Testis (tissue), 3 donors: ENCODE measurements around the gene ZSWIM5. TPM values are rescaled to one million over a fixed set of nuclear protein-coding genes. Genes with fewer than 3 reads are reported as not detected.

ENCODE experiments used
- DNase-seq: peaks from one replicate; pipeline ENCODE4 v3.0.0-alpha.2; 2019
- H3K27ac ChIP-seq, 2 donors: fragments of 200-600 bp; sonication (generic); one replicate each; pipeline ENCODE4 v1.5.1; 2019
- H3K27me3 ChIP-seq: fragments of 200-600 bp; sonication (generic); one replicate; pipeline ENCODE4 v1.5.1; 2019
- H3K36me3 ChIP-seq: fragments of 200-600 bp; sonication (generic); one replicate; pipeline ENCODE4 v1.5.1; 2017; ENCODE audit warnings: low read depth; ENCODE audit errors: missing control alignments
- H3K4me1 ChIP-seq: fragments of 200-600 bp; sonication (generic); one replicate; pipeline ENCODE4 v1.5.1; 2019
- H3K4me3 ChIP-seq, 2 donors: fragments of 200-600 bp; sonication (generic); one replicate each; pipeline ENCODE4 v1.5.1; 2017 to 2019
- H3K9me3 ChIP-seq: fragments of 200-600 bp; sonication (generic); one replicate; pipeline ENCODE4 v1.5.1; 2017
- POLR2A ChIP-seq: fragments of 450-650 bp; IDR thresholded peaks from one replicate; pipeline ENCODE4 v1.6.1; 2017; ENCODE audit warnings: antibody characterized with exemption, mild to moderate bottlenecking, moderate library complexity
- WGBS, 2 donors: methylation state at CpG; one replicate each; pipeline ENCODE4 v1.1.5; 2018; 5-methylcytosine and 5-hydroxymethylcytosine counted together
- intact Hi-C: fragments of 100-400 bp; cut with DNase I; formaldehyde crosslinking; loops from one replicate; pipeline ENCODE4 v1.15.1; 2023; ENCODE audit warnings: low total_unique reads
- polyA plus RNA-seq: library from polyadenylated mRNA; stranded (reverse); fragments of 350-450 nt; fragmentation: Illumina TruSeq; extraction: RNeasy Lipid Tissue Mini Kit (QIAGEN cat#74804); gene quantifications from one replicate; pipeline ENCODE4 v1.2.3, GENCODE V29; 2014; ENCODE audit warnings: low read depth, low replicate concordance; ENCODE audit not compliant: insufficient read depth
- total RNA-seq, 2 donors: library from RNA; depleted of rRNA; stranded (reverse); fragments of >200 nt; gene quantifications; one replicate each; pipeline ENCODE4 v1.2.3, GENCODE V29; 2016
- TF ChIP-seq, protein P1 (sequence below), 3 experiments: fragments of 450-650 bp in 2 of 3; fragments of 200-600 bp in 1 of 3; sonication (generic) in 1 of 3; IDR thresholded peaks; one replicate each; pipeline ENCODE4 v1.5.1; 2016 to 2019; ENCODE audit warnings: antibody characterized with exemption in 3 of 3, mild to moderate bottlenecking in 2 of 3, moderate library complexity in 1 of 3

ZSWIM5 gene
- total and polyA plus RNA-seq, 3 donors from 2014 or later, result 8.8 to 19.5 (median 13.7) TPM

DNA sequence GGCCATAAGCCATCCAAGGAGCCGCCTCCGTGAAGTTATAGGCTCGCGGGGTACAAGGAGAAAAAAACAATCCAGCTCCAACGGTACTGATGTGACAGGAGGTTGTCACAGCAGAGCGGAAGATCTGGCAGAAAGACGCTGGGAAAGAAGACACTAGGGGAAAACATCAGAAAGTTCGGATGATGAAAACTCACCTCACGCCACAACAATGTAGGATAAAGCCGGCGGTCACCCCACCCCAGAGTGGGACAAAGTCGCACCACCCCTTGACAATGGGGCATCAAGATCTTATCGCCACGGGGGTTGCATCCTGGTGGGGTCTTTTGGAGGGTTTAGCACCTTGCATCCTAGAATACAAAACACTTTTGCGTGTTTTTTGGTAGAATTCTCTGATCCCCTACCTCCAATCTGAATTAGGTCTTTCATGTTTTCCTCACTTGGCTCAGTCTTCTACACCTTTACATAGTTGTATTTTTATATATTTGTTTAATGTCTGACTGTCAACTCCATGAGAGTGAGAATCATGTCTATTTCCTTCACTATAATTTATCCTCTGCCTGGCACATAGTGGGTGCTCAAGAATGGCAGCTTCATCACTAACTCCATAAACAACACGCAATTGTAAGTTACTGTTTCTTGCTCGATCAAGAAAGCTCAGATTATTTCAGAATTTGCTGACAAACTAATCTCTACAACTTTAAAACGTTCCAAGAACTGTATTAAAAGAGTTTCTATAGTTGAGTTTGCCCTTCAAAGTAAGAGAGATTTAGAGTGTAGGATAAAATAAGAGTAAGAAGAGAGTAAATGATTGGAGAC lies 611 bp upstream of the ZSWIM5 start:
- peak; percentile 21 for DNase-seq
- intact Hi-C loops, result no loop called here
- peak overlapping the region; percentile 89 to 94 for H3K27ac ChIP-seq
- H3K4me3 ChIP-seq, result peak overlapping the region; percentile 78 to 90
- H3K9me3 ChIP-seq, result no peaks in the 10 kb centered on the region
- H3K27me3 ChIP-seq, result no peaks in the 10 kb centered on the region
- TF ChIP-seq, protein P1, sequence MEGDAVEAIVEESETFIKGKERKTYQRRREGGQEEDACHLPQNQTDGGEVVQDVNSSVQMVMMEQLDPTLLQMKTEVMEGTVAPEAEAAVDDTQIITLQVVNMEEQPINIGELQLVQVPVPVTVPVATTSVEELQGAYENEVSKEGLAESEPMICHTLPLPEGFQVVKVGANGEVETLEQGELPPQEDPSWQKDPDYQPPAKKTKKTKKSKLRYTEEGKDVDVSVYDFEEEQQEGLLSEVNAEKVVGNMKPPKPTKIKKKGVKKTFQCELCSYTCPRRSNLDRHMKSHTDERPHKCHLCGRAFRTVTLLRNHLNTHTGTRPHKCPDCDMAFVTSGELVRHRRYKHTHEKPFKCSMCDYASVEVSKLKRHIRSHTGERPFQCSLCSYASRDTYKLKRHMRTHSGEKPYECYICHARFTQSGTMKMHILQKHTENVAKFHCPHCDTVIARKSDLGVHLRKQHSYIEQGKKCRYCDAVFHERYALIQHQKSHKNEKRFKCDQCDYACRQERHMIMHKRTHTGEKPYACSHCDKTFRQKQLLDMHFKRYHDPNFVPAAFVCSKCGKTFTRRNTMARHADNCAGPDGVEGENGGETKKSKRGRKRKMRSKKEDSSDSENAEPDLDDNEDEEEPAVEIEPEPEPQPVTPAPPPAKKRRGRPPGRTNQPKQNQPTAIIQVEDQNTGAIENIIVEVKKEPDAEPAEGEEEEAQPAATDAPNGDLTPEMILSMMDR (IDR thresholded peaks at IDR 0.05), result no peak
- TF ChIP-seq POLR2A, result no peak
- no peaks in the 10 kb centered on the region for H3K36me3 ChIP-seq
- H3K4me1 ChIP-seq, result no peaks in the 10 kb centered on the region
- 5 to 6% methylated on average over 18 of the region's 18 CpGs for WGBS, 2 donors

DNA sequence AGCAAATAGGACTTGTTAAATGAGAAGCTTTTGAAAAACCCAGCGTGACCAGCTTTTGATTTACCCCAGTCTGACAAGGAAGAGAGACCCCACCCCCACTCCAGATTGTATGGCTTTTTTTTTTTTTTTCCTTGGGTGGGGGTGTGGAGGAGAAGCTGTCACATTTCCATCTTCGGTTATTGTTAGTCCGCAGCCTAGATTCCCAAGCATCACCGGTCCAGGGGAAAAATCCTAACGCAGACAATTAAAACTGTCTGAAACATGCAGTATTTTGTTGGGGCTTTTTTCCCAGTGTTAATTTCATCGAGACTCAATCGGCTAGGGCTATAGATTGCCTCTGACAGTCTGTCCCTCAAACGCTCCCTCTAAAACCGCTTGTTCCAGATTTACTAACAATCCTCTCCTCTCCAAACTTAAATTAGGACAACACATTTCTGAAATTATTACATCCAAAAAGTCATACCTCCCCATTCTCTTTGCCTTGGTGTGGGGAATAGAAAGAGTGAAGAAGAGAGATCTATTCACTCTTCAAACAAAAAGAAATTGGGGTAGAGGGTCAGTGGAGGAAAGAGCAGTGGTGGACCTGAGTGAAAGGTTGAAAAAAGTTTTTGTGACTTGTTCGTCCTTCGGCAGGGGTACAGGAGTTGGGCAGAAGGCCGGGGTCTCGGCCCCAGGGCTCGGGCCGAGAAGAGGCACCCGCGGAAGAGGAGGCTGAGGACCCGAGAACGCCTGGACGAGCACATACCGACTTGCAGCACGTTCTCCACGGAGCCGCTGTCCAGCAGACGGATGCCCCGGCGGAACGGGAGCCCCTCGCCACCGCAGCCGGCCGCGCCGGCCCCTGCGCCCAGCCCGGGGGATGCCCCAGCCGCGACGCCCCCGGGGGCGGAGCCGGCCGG lies 1.1 kb downstream of the ZSWIM5 start:
- Histone ChIP-seq H3K27ac (peak overlapping the region; percentile 78 to 94), H3K36me3 (no peaks in the 10 kb centered on the region), H3K4me3 (peak overlapping the region; percentile 78 to 90), H3K27me3 (no peaks in the 10 kb centered on the region), H3K4me1 (no peaks in the 10 kb centered on the region), H3K9me3 (no peaks in the 10 kb centered on the region)
- peak; percentile 73 for DNase-seq
- TF ChIP-seq POLR2A, result no peak
- TF ChIP-seq, protein P1 (IDR thresholded peaks at IDR 0.05), result no peak
- intact Hi-C loops, result no loop called here
- 2 to 4% methylated on average over 17 to 43 of the region's 43 CpGs for WGBS, 2 donors

DNA sequence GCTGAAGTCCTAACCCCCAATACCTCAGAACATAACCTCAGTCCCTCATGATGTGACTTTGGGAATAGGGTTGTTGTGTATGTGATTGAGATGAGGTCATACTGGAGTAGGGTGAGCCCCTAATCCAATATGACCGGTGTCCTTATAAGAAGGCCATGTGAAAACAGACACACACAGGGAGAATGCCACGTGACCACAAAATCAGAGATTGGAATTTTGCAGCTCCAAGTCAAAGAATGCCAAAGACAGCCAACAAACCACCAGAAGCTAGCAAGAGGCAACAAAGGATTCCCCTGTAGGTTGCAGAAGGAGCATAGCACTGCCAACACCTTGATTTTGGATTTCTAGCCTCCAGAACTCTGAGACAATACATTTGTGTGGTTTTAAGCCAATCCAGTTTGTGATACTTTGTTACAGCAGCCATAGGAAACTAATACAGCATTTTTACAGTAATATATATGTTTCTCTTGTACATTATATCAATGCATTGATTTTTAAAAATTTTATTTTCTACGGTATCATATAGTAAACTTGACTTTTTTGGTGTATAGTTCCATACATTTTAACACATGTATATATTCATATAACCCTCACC lies 5.4 kb downstream of the ZSWIM5 start:
- no peaks in the 10 kb centered on the region for H3K9me3 ChIP-seq
- H3K4me1 ChIP-seq, result no peaks in the 10 kb centered on the region
- H3K27ac ChIP-seq, result no peak overlapping the region
- WGBS, 2 donors, result 84 to 89% methylated on average over 3 of the region's 3 CpGs
- H3K36me3 ChIP-seq, result no peaks in the 10 kb centered on the region
- H3K27me3 ChIP-seq, result no peaks in the 10 kb centered on the region
- no peak for TF ChIP-seq POLR2A
- intact Hi-C loops, result no loop called here
- DNase-seq, result no peak
- no peak overlapping the region for H3K4me3 ChIP-seq

DNA sequence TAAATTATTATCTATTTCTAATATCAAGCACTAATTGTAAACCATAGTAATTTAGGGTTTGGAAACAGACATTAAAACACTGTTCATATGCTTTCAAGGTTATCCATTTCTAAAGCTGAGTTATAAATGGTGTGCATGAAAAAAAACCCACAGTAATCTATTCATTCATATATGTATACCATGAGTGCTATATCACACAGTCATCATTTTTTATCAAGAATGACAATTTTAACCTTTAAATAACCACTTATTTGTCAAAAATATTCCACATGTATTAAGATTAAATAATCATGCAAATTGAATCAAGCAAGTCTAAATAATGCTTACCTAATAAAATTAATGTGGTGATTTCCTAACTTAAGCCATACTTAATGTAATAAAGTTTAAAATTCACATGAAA lies 6.0 kb downstream of the ZSWIM5 start:
- intact Hi-C loops, result no loop called here
- TF ChIP-seq, protein P1 (IDR thresholded peaks at IDR 0.05), result no peak
- no peak for TF ChIP-seq POLR2A
- DNase-seq, result no peak

DNA sequence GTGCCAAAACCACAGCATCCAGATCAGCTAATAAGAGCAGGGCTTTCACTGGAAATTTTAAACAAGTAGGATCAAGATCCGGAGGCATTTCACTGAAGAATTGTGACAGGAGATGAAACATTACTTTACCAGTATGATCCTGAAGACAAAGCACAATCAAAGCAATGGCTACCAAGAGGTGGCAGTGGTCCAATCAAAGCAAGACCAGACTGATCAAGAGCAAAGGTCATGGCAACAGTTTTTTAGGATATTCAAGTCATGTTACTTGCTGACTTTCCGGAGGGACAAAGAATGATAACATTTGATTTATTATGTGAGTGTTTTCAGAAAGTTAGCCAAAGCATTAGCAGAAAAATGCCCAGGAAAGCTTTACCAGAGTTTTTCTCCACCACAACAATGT lies 8.2 kb downstream of the ZSWIM5 start:
- TF ChIP-seq, protein P1 (IDR thresholded peaks at IDR 0.05), result no peak
- TF ChIP-seq POLR2A, result no peak
- Histone ChIP-seq H3K9me3 (no peaks in the 10 kb centered on the region), H3K27me3 (no peaks in the 10 kb centered on the region), H3K4me3 (no peak overlapping the region), H3K36me3 (no peaks in the 10 kb centered on the region), H3K4me1 (no peaks in the 10 kb centered on the region), H3K27ac (no peak overlapping the region)
- no peak for DNase-seq
- 56 to 73% methylated on average over 2 of the region's 2 CpGs for WGBS, 2 donors
- intact Hi-C loops, result no loop called here

More for the DNA sequence above, 6.0 kb downstream of the ZSWIM5 start:
- Histone ChIP-seq H3K4me1 (no peaks in the 10 kb centered on the region), H3K36me3 (no peaks in the 10 kb centered on the region), H3K27me3 (no peaks in the 10 kb centered on the region), H3K27ac (no peak overlapping the region), H3K9me3 (no peaks in the 10 kb centered on the region), H3K4me3 (no peak overlapping the region)
